ENCODE results near the gene CSH1.
"Not testable (repeated sequence)": the region's sequence is repeated elsewhere in the genome, so short reads cannot be mapped to it uniquely, and the experiment has no call there.

Gene CSH1

GRCh38 chr17:63930951-63931575 is 34.7 kb upstream of the CSH1 start:
- H3K36me3 ChIP-seq (ENCODE audit: insufficient read depth, low read length), result no peaks in the 10 kb centered on the region
- H3K9me3 ChIP-seq (ENCODE audit: low read depth, low read length), result no peaks in the 10 kb centered on the region
- H3K4me3 ChIP-seq, result no peak overlapping the region
- TF ChIP-seq POLR2AphosphoS5 (IDR thresholded peaks at IDR 0.05; ENCODE audit: borderline replicate concordance, low read depth, low read length) (no peak), FOXP2 (optimal IDR thresholded peaks at IDR 0.05; ENCODE audit: control extremely low read depth, extremely low read length, insufficient read depth) (no peak), EZH2 (IDR thresholded peaks at IDR 0.05) (no peak)
- DNase-seq (ENCODE audit: low read depth, low spot score), result no peak
- H3K27ac ChIP-seq, result no peak overlapping the region
- no peak overlapping the region for H3K9ac ChIP-seq (ENCODE audit: insufficient read length)

DNA sequence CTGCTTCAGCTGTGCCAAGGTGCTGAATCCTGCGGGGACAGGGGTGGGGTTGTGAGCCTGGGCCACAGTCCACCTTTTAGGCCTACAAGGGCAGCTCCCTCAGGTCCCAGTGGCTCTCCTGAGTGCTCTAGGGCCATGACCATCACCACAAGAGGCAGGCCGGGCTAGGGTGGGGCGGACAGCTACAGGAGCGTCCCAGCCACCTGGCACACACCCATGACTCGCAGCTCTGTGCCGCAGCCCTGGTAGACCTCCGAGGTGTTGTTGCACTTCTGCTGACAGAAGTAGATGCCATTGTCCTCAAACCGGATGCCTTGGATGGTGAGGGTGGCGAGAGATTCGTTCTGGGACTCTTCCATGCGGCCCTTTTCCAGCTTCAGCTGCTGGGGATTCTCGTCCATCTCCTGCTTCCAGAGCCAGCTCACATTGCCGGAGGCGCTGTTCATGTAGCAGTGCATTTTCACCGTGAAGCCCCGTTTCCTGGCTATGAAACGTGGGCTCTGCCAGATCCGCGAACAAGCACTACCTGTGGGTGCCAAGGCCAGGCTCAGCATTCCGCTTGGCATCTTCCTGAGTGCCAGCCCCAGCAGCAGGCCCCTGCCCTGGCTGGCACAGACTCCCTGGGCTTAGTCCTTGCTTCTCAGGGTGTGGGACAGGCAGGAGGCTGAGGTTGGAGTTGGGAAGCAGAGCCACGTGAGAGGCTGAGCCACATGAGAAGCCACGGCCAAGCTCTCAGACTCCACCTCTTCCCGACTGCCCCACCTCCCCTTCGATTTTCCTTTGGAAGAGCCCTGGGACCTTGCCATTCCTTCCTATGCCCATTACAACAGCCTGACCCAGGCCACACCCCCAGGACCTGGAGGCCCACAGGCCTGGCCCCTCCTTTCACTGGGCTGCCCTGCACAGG is 33.7 kb upstream of the CSH1 start:
- DNase-seq (ENCODE audit: low read depth, low spot score), result no peak
- H3K36me3 ChIP-seq (ENCODE audit: insufficient read depth, low read length), result no peaks in the 10 kb centered on the region
- no peak for TF ChIP-seq FOXP2 (optimal IDR thresholded peaks at IDR 0.05; ENCODE audit: control extremely low read depth, extremely low read length, insufficient read depth)
- TF ChIP-seq EZH2 (IDR thresholded peaks at IDR 0.05), result no peak
- no peak for TF ChIP-seq POLR2AphosphoS5 (IDR thresholded peaks at IDR 0.05; ENCODE audit: borderline replicate concordance, low read depth, low read length)

GRCh38 chr17:63928966-63929695 is 32.8 kb upstream of the CSH1 start:
- no peak overlapping the region for H3K9ac ChIP-seq (ENCODE audit: insufficient read length)
- H3K9me3 ChIP-seq (ENCODE audit: low read depth, low read length), result no peaks in the 10 kb centered on the region
- TF ChIP-seq FOXP2 (optimal IDR thresholded peaks at IDR 0.05; ENCODE audit: control extremely low read depth, extremely low read length, insufficient read depth), result no peak
- no peak for TF ChIP-seq POLR2AphosphoS5 (IDR thresholded peaks at IDR 0.05; ENCODE audit: borderline replicate concordance, low read depth, low read length)
- TF ChIP-seq EZH2 (IDR thresholded peaks at IDR 0.05), result no peak
- no peak overlapping the region for H3K27ac ChIP-seq
- no peaks in the 10 kb centered on the region for H3K36me3 ChIP-seq (ENCODE audit: insufficient read depth, low read length)
- DNase-seq (ENCODE audit: low read depth, low spot score), result no peak
- H3K4me3 ChIP-seq, result no peak overlapping the region

More for the DNA sequence above, 33.7 kb upstream of the CSH1 start:
- H3K9ac ChIP-seq (ENCODE audit: insufficient read length), result no peak overlapping the region
- H3K9me3 ChIP-seq (ENCODE audit: low read depth, low read length), result no peaks in the 10 kb centered on the region
- H3K4me3 ChIP-seq, result no peak overlapping the region
- no peak overlapping the region for H3K27ac ChIP-seq

DNA sequence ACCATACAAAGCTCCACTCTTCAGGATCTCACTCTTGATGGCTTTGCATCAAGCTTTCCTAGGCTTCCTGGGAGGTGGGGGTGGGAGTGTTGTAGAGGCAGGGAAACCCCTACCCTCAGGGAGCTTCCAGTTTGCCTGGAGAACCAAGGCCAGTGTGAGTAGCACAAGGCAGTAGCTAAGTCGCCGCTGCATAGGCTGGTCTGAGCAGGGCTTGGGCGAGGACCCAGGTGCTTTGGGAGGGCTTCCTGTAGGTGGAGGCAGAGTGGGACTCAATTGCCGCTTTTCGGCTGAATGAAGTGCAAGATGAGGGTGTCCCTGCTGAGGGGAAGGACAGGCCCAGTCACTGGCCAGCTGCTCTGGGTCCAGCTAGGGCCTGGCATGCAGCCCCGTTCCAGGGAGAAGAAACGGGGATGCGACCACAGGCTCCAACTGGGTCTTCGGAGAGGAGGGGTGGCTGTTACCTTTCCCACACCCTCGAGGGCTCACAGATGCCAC is 31.8 kb upstream of the CSH1 start:
- no peaks in the 10 kb centered on the region for H3K36me3 ChIP-seq (ENCODE audit: insufficient read depth, low read length)
- H3K9me3 ChIP-seq (ENCODE audit: low read depth, low read length), result no peaks in the 10 kb centered on the region
- no peak for DNase-seq (ENCODE audit: low read depth, low spot score)
- H3K27ac ChIP-seq, result no peak overlapping the region
- no peak overlapping the region for H3K4me3 ChIP-seq
- H3K9ac ChIP-seq (ENCODE audit: insufficient read length), result no peak overlapping the region
- TF ChIP-seq EZH2 (IDR thresholded peaks at IDR 0.05) (no peak), POLR2AphosphoS5 (IDR thresholded peaks at IDR 0.05; ENCODE audit: borderline replicate concordance, low read depth, low read length) (no peak), FOXP2 (optimal IDR thresholded peaks at IDR 0.05; ENCODE audit: control extremely low read depth, extremely low read length, insufficient read depth) (no peak)

DNA sequence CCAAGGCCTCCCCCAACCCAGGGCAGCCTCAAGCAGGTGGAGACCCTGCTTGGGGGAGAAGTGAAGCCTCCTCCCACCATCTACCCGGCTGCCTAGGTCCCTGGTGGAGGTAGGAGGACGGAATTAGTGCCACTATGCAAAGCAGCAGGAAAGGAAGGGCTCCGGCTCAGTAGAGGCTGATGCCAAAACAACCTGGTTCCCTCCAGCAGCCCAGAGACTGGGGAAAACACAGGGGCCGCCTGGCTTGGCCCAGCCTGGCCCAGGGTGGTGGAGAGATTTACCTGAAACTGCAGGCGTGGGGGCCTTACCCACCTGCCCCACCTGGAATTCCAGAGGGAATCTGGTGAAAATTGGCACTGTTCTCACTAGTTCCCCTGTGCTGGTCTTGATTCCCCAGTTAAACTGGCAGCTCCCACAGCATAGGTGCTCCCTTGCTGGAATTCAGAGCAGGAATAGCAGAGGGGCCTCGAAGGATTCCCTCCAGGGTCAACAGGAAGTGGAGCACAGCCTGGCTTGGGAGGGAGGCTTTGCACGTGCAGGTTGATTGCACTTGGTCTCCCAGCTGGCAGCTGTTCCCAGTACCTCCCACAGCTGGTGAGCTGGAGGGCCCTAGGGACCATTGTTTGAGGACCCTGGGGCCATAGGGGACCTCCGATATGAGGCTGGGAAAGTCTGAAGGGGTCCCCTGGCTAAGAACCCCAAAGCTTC is 31.2 kb upstream of the CSH1 start:
- Histone ChIP-seq H3K9me3 (ENCODE audit: low read depth, low read length) (no peaks in the 10 kb centered on the region), H3K4me3 (no peak overlapping the region), H3K9ac (ENCODE audit: insufficient read length) (no peak overlapping the region), H3K27ac (no peak overlapping the region), H3K36me3 (ENCODE audit: insufficient read depth, low read length) (no peaks in the 10 kb centered on the region)
- no peak for TF ChIP-seq FOXP2 (optimal IDR thresholded peaks at IDR 0.05; ENCODE audit: control extremely low read depth, extremely low read length, insufficient read depth)
- no peak for TF ChIP-seq POLR2AphosphoS5 (IDR thresholded peaks at IDR 0.05; ENCODE audit: borderline replicate concordance, low read depth, low read length)
- TF ChIP-seq EZH2 (IDR thresholded peaks at IDR 0.05), result no peak
- DNase-seq (ENCODE audit: low read depth, low spot score), result no peak

DNA sequence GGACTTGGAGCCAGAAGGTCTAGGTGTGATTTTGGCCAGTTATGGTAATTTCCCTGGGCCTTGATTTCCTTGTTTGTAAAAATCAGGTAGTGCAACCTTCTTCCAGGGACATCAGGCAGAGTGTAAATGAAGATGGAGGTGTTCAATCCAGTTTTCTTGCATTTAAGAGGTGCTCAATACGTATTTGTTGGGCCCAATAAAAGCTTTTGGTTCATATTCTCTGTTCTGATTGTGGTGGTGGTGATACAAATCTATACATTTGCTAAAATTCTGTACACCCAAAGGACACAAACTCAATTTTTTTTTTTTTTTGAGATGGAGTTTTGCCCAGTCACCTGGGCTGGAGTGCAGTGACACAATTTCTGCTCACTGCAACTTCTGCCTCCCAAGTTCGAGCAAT is 29.8 kb upstream of the CSH1 start:
- Histone ChIP-seq H3K9me3 (ENCODE audit: low read depth, low read length) (no peaks in the 10 kb centered on the region), H3K4me3 (no peak overlapping the region), H3K27ac (no peak overlapping the region), H3K9ac (ENCODE audit: insufficient read length) (no peak overlapping the region), H3K36me3 (ENCODE audit: insufficient read depth, low read length) (no peaks in the 10 kb centered on the region)
- TF ChIP-seq FOXP2 (optimal IDR thresholded peaks at IDR 0.05; ENCODE audit: control extremely low read depth, extremely low read length, insufficient read depth), result no peak
- TF ChIP-seq POLR2AphosphoS5 (IDR thresholded peaks at IDR 0.05; ENCODE audit: borderline replicate concordance, low read depth, low read length), result no peak
- no peak for TF ChIP-seq EZH2 (IDR thresholded peaks at IDR 0.05)
- DNase-seq (ENCODE audit: low read depth, low spot score), result no peak

DNA sequence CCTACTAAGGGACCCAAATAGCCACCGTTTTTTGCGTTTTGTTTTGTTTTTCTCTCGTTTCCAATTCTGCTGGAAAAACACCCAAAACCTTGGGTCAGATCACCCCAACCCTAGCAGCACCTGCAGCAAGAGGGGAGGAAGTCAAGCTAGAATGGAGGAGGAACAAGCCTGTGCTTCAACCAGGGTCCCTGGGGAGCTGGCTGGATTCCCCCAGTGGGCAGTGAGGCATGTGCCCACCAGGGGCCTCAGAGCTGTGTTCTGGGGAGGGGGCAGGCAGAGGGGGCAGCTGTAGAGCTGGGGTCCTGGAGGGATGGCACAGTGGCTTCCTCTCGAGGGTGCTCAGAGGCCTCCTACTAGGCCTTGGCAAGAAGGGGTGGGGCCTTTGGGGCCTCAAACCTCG is 29.2 kb upstream of the CSH1 start:
- no peak for DNase-seq (ENCODE audit: low read depth, low spot score)
- Histone ChIP-seq H3K9ac (ENCODE audit: insufficient read length) (no peak overlapping the region), H3K36me3 (ENCODE audit: insufficient read depth, low read length) (no peaks in the 10 kb centered on the region), H3K9me3 (ENCODE audit: low read depth, low read length) (no peaks in the 10 kb centered on the region), H3K4me3 (no peak overlapping the region), H3K27ac (no peak overlapping the region)
- TF ChIP-seq FOXP2 (optimal IDR thresholded peaks at IDR 0.05; ENCODE audit: control extremely low read depth, extremely low read length, insufficient read depth), result no peak
- TF ChIP-seq POLR2AphosphoS5 (IDR thresholded peaks at IDR 0.05; ENCODE audit: borderline replicate concordance, low read depth, low read length), result no peak
- TF ChIP-seq EZH2 (IDR thresholded peaks at IDR 0.05), result no peak

DNA sequence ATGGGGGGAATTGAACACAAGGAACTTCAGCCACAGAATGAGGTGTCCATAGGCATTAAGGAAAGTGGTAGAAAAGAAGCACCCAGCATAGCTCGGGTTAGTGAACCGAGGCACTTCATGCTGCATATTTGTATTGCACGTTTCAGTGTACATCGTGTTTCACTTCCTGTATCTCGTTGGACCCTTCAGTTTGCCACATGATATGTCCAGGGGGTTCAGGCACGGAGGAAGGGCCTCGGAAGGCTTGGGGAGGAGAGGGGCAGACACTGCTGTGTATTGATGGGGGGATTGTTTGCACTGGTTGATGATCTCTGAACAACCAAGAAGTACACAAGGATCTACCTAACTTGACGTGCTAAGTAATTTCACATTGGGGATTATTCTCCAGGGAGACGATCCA is 26.0 kb upstream of the CSH1 start:
- DNase-seq (ENCODE audit: low read depth, low spot score); H3K9me3 ChIP-seq (ENCODE audit: low read depth, low read length); H3K4me3 ChIP-seq; H3K27ac ChIP-seq; H3K36me3 ChIP-seq (ENCODE audit: insufficient read depth, low read length); H3K9ac ChIP-seq (ENCODE audit: insufficient read length): not testable (repeated sequence)

- H3K36me3 ChIP-seq (ENCODE audit: insufficient read depth, low read length); H3K9ac ChIP-seq (ENCODE audit: insufficient read length); H3K4me3 ChIP-seq; H3K9me3 ChIP-seq (ENCODE audit: low read depth, low read length); H3K27ac ChIP-seq; DNase-seq (ENCODE audit: low read depth, low spot score): not testable (repeated sequence)
These were observed 24.4 kb upstream of the CSH1 start for GRCh38 chr17:63920779-63921178.

DNA sequence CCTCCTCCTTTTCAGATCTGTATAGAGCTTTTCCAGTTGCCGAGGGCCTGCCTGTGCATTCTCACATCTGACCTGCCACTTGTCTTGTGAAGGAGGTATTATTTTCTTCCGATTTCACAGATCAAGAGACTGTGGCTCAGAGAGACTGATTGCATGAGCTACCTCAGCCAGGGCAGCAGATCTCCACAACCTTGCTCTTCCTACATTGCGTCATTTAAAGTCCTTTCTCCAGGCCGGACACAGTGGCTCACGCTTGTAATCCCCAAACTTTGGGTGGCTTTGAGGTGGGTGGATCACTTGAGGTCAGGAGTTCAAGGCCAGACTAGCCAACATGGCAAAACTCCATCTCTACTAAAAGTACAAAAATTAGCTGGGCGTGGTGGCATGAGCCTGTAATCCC is 23.7 kb upstream of the CSH1 start:
- not testable (repeated sequence) for H3K9me3 ChIP-seq (ENCODE audit: low read depth, low read length); DNase-seq (ENCODE audit: low read depth, low spot score); H3K4me3 ChIP-seq; H3K9ac ChIP-seq (ENCODE audit: insufficient read length); H3K27ac ChIP-seq; H3K36me3 ChIP-seq (ENCODE audit: insufficient read depth, low read length)

Data from SK-N-MC (cell line).